Pancreas (tissue), 10 donors: ENCODE measurements around the gene RAD51B. TPM values are rescaled to one million over a fixed set of nuclear protein-coding genes. Genes with fewer than 3 reads are reported as not detected.

Experiments used
- ATAC-seq, 4 donors: fragments of 200-7000 bp; cut with Tn5 transposase; one replicate each; pipeline versions ENCODE4 v1.8.0 to v1.9.1; 2020; ENCODE audit warnings: mild to moderate bottlenecking in 4 of 4, moderate library complexity in 4 of 4
- DNase-seq, 6 donors: peaks; one replicate each; pipeline ENCODE4 v3.0.0-alpha.2; 2020
- FAIRE-seq: peaks from 2 replicates; lab custom pipeline; 2012; peaks lifted over from hg19 to GRCh38; lab: Jason Lieb, UNC
- H3K27ac ChIP-seq, 4 donors: fragments of 200-600 bp; sonication (generic); 1 replicate in 3 of 4; 2 replicates in 1 of 4; pipeline versions ENCODE4 v1.5.0 to v1.8.0; 2020
- H3K27me3 ChIP-seq, 4 donors: fragments of 200-600 bp; one replicate each; pipeline ENCODE4 v1.8.0; 2021
- H3K36me3 ChIP-seq, 3 donors: fragments of 200-600 bp; sonication (generic) in 1 of 3; one replicate each; pipeline versions ENCODE4 v1.5.0 to v1.8.0; 2020 to 2021
- H3K4me1 ChIP-seq, 3 donors: fragments of 200-600 bp; one replicate each; pipeline ENCODE4 v1.8.0; 2021
- H3K4me3 ChIP-seq, 4 donors: fragments of 200-600 bp; sonication (generic) in 2 of 4; one replicate each; pipeline versions ENCODE4 v1.5.0 to v1.8.0; 2020 to 2021
- H3K9me3 ChIP-seq, 4 donors: fragments of 200-600 bp; one replicate each; pipeline ENCODE4 v1.8.0; 2021
- WGBS, 2 donors: extraction: QIAGEN DNeasy Blood & Tissue Kit; methylation state at CpG; one replicate each; pipeline ENCODE4 v1.1.7; 2013; 5-methylcytosine and 5-hydroxymethylcytosine counted together
- intact Hi-C, 3 donors: fragments of 100-400 bp; cut with DNase I; formaldehyde crosslinking; loops; one replicate each; pipeline versions ENCODE4 v1.11.1 to v1.14.2; 2022
- polyA plus RNA-seq, 2 donors: library from polyadenylated mRNA; stranded (reverse); fragments of 200-250 nt; gene quantifications; one replicate each; pipeline ENCODE4 v1.2.3, GENCODE V29; 2013
- total RNA-seq, 6 donors: library from RNA; stranded (reverse); fragmentation: NEBNext Ultra II Directional in 4 of 6; extraction: Animal tissue kit (Norgen Biotek cat#: 25700) in 4 of 6; gene quantifications; one replicate each; pipeline versions ENCODE4 v1.2.1 to v1.2.4, GENCODE V29; 2021 to 2023
- TF ChIP-seq, protein P1 (sequence below), 4 donors: fragments of 200-600 bp; sonication (generic) in 3 of 4; IDR thresholded peaks; one replicate each; pipeline versions ENCODE4 v1.5.0 to v1.8.0; 2021; ENCODE audit warnings: antibody characterized with exemption in 4 of 4
- donor health status: healthy with polysubstance abuse.
- donor health status: DM: no; HTN: no; CAD: no; lungs with moderate emphysema.
- donor health status: DM: no; HTN: no; CAD: no.
- donor health status: control.
- donor health status: control.
- donor health status: Bipolar disorder and iron deficiency.
- donor health status: DM: yes; HTN: yes; CAD: no.
- donor health status: DM: no; HTN: no; CAD: no.
- donor health status: DM: no; HTN: no; CAD: no.
- donor health status: DM: yes; HTN: yes; CAD: no.

Gene RAD51B
- total and polyA plus RNA-seq, 8 donors: 1.1 to 17.3 (median 5.8) TPM

GRCh38 chr14:68212361-68212760 is 392.8 kb downstream of the RAD51B start:
- TF ChIP-seq, protein P1, sequence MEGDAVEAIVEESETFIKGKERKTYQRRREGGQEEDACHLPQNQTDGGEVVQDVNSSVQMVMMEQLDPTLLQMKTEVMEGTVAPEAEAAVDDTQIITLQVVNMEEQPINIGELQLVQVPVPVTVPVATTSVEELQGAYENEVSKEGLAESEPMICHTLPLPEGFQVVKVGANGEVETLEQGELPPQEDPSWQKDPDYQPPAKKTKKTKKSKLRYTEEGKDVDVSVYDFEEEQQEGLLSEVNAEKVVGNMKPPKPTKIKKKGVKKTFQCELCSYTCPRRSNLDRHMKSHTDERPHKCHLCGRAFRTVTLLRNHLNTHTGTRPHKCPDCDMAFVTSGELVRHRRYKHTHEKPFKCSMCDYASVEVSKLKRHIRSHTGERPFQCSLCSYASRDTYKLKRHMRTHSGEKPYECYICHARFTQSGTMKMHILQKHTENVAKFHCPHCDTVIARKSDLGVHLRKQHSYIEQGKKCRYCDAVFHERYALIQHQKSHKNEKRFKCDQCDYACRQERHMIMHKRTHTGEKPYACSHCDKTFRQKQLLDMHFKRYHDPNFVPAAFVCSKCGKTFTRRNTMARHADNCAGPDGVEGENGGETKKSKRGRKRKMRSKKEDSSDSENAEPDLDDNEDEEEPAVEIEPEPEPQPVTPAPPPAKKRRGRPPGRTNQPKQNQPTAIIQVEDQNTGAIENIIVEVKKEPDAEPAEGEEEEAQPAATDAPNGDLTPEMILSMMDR (IDR thresholded peaks at IDR 0.05): no peak
- intact Hi-C loops: no loop called here
- Histone ChIP-seq H3K27me3 (no peaks in the 10 kb centered on the region), H3K9me3 (no peaks in the 10 kb centered on the region), H3K27ac (peak overlapping the region in 2 of 4 donors; percentile 80 to 82), H3K36me3 (no peaks in the 10 kb centered on the region), H3K4me3 (no peak overlapping the region), H3K4me1 (peaks cover 25 to 41% (median 40%) of the 10 kb centered on the region in 3 donors)
- FAIRE-seq (no peak), ATAC-seq (no peak), DNase-seq (no peak)

- no peak for FAIRE-seq
- 79 to 81% methylated on average over 4 of the region's 4 CpGs for WGBS, 2 donors
Observed at GRCh38 chr14:68214431-68214830, 394.9 kb downstream of the RAD51B start.

DNA sequence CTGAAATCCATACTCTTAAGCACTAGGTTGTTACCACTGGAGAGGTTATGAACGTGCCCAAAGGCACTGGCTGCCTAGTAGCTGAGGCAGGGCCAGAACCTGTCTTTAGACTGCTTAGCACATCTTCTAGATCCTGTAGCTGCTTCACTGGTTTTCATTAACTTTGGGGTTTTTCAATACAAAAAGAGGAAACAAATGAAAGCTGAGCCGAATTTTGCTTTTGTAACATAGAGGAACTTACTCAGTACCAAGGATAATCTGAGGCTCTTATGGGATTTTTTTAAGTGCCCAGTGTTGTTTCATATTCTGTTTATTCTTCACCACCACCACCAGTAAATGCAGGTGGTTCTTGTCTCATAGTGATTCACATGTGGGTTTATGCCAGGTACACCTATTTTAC is 396.1 kb downstream of the RAD51B start:
- peaks cover 20 to 43% (median 39%) of the 10 kb centered on the region in 3 donors for H3K4me1 ChIP-seq
- 72 to 82% methylated on average over 2 of the region's 2 CpGs for whole genome bisulfite sequencing, 2 donors
- no peak for FAIRE-seq
- peak in 2 of 4 donors; percentile 30 to 47 for ATAC-seq
- TF ChIP-seq, protein P1 (IDR thresholded peaks at IDR 0.05): no peak
- no peaks in the 10 kb centered on the region for H3K9me3 ChIP-seq
- H3K36me3 ChIP-seq: no peaks in the 10 kb centered on the region
- H3K4me3 ChIP-seq: no peak overlapping the region
- peak overlapping the region in 1 of 4 donors; percentile 38 for H3K27ac ChIP-seq
- H3K27me3 ChIP-seq: no peaks in the 10 kb centered on the region
- DNase-seq: no peak
- intact Hi-C loops: no loop called here

More at GRCh38 chr14:68214431-68214830, 394.9 kb downstream of the RAD51B start:
- DNase-seq (no peak), ATAC-seq (no peak)
- TF ChIP-seq, protein P1 (IDR thresholded peaks at IDR 0.05): no peak
- Histone ChIP-seq H3K4me3 (no peak overlapping the region), H3K4me1 (peaks cover 25 to 52% (median 48%) of the 10 kb centered on the region in 3 donors), H3K27me3 (no peaks in the 10 kb centered on the region), H3K36me3 (no peaks in the 10 kb centered on the region), H3K27ac (no peak overlapping the region), H3K9me3 (no peaks in the 10 kb centered on the region)
- intact Hi-C loops: no loop called here

- FAIRE-seq: no peak
- peak overlapping the region in 1 of 4 donors; percentile 38 for H3K27ac ChIP-seq
Observed at GRCh38 chr14:68216079-68216478, 396.5 kb downstream of the RAD51B start.

DNA sequence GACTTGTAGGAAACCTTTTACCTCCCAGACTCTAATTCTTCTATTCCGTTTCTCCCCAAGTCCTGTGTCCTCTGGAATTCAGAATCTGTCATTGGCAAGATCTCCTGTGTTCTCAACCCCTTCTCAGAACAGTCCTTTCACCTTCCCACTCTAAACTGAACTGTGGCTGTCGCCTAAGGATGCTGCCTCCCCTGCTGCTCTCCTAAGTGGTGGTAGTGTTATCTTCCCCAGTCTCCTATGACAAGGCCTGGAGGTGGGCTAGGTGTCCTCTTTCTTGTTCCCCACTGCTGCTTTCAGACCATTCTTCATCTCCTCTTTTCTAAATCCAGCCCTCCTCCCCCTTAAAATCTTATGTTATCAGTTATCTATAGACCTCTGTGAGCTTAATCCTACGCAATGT is 397.4 kb downstream of the RAD51B start:
- Histone ChIP-seq H3K36me3 (no peaks in the 10 kb centered on the region), H3K4me3 (no peak overlapping the region), H3K27me3 (no peaks in the 10 kb centered on the region), H3K9me3 (no peaks in the 10 kb centered on the region), H3K27ac (no peak overlapping the region), H3K4me1 (peaks cover 7 to 34% (median 27%) of the 10 kb centered on the region in 3 donors)
- DNase-seq (no peak), ATAC-seq (no peak), FAIRE-seq (no peak)
- intact Hi-C loops: no loop called here
- 94 to 97% methylated on average over 3 of the region's 3 CpGs for WGBS, 2 donors
- TF ChIP-seq, protein P1 (IDR thresholded peaks at IDR 0.05): no peak

More at GRCh38 chr14:68216079-68216478, 396.5 kb downstream of the RAD51B start:
- ATAC-seq (peak in 3 of 4 donors; percentile 26 to 38 (median 33)), DNase-seq (no peak)
- no peaks in the 10 kb centered on the region for H3K36me3 ChIP-seq
- WGBS, 2 donors: 31 to 32% methylated on average over 3 of the region's 3 CpGs
- no peaks in the 10 kb centered on the region for H3K9me3 ChIP-seq
- intact Hi-C loops: no loop called here
- H3K4me1 ChIP-seq: peaks cover 16 to 43% (median 36%) of the 10 kb centered on the region in 3 donors
- H3K4me3 ChIP-seq: no peak overlapping the region
- TF ChIP-seq, protein P1 (IDR thresholded peaks at IDR 0.05): no peak
- H3K27me3 ChIP-seq: no peaks in the 10 kb centered on the region
